Measurements from ENCODE around the gene TRIM2.

DNA sequence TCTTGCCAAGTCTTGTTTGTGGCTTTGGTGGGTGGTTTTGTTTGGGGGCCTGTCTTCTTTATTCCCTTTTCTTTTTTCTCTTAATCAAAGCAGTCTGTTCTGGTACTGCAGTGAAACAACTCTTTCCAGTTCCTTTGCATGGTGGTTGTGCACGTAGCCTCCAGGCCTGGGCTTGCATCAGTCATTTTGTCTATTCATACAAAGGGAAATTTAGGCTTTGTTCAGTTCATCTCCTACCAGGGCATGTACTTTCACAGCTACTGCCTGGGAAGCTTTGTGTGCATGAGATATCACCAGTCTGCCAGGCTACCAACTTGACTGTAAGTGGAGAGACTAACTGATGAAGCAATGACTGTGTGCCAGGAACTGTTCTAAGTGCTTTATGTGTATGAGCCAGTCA, 8.5 kb downstream of the TRIM2 start:
- TF ChIP-seq, protein P1, sequence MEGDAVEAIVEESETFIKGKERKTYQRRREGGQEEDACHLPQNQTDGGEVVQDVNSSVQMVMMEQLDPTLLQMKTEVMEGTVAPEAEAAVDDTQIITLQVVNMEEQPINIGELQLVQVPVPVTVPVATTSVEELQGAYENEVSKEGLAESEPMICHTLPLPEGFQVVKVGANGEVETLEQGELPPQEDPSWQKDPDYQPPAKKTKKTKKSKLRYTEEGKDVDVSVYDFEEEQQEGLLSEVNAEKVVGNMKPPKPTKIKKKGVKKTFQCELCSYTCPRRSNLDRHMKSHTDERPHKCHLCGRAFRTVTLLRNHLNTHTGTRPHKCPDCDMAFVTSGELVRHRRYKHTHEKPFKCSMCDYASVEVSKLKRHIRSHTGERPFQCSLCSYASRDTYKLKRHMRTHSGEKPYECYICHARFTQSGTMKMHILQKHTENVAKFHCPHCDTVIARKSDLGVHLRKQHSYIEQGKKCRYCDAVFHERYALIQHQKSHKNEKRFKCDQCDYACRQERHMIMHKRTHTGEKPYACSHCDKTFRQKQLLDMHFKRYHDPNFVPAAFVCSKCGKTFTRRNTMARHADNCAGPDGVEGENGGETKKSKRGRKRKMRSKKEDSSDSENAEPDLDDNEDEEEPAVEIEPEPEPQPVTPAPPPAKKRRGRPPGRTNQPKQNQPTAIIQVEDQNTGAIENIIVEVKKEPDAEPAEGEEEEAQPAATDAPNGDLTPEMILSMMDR (IDR thresholded peaks at IDR 0.05): no peak
- TF ChIP-seq POLR2A (IDR thresholded peaks at IDR 0.05): no peak

Data from thyroid gland (tissue), 4 donors.